Coronary artery (tissue), 2 donors: Measurements from ENCODE around the gene NCKAP5.

Experiments
- DNase-seq: peaks from one replicate; pipeline ENCODE4 v3.0.0-alpha.2; 2017; ENCODE audit warnings: low spot score
- H3K27ac ChIP-seq, 2 donors: fragments of 200-600 bp; sonication (generic); one replicate each; pipeline ENCODE4 v1.5.1; 2016 to 2019
- H3K4me3 ChIP-seq: fragments of 200-600 bp; sonication (generic); 2 replicates; pipeline ENCODE4 v1.5.1; 2016; ENCODE audit warnings: mild to moderate bottlenecking, moderate library complexity
- TF ChIP-seq, protein P1 (sequence below): fragments of 200-600 bp; sonication (generic); IDR thresholded peaks from one replicate; pipeline ENCODE4 v1.5.1; 2019; ENCODE audit warnings: antibody characterized with exemption

Gene NCKAP5

GRCh38 chr2:133508546-133509165, 59.6 kb downstream of the NCKAP5 start:
- Histone ChIP-seq H3K27ac (no peak overlapping the region), H3K4me3 (no peak overlapping the region)
- DNase-seq: no peak
- TF ChIP-seq, protein P1, sequence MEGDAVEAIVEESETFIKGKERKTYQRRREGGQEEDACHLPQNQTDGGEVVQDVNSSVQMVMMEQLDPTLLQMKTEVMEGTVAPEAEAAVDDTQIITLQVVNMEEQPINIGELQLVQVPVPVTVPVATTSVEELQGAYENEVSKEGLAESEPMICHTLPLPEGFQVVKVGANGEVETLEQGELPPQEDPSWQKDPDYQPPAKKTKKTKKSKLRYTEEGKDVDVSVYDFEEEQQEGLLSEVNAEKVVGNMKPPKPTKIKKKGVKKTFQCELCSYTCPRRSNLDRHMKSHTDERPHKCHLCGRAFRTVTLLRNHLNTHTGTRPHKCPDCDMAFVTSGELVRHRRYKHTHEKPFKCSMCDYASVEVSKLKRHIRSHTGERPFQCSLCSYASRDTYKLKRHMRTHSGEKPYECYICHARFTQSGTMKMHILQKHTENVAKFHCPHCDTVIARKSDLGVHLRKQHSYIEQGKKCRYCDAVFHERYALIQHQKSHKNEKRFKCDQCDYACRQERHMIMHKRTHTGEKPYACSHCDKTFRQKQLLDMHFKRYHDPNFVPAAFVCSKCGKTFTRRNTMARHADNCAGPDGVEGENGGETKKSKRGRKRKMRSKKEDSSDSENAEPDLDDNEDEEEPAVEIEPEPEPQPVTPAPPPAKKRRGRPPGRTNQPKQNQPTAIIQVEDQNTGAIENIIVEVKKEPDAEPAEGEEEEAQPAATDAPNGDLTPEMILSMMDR: no peak

- no peak for DNase-seq
- TF ChIP-seq, protein P1: no peak
- Histone ChIP-seq H3K27ac (no peak overlapping the region), H3K4me3 (no peak overlapping the region)
Measured at GRCh38 chr2:133506996-133507395, 61.3 kb downstream of the NCKAP5 start.

GRCh38 chr2:133504566-133505505, 63.4 kb downstream of the NCKAP5 start:
- DNase-seq: no peak
- H3K27ac ChIP-seq: no peak overlapping the region
- H3K4me3 ChIP-seq: no peak overlapping the region
- TF ChIP-seq, protein P1: no peak

- Histone ChIP-seq H3K27ac (no peak overlapping the region), H3K4me3 (no peak overlapping the region)
- no peak for DNase-seq
- TF ChIP-seq, protein P1: no peak
Measured at GRCh38 chr2:133503927-133504326, 64.3 kb downstream of the NCKAP5 start.

- TF ChIP-seq, protein P1: no peak
- H3K27ac ChIP-seq: no peak overlapping the region
- DNase-seq: no peak
- no peak overlapping the region for H3K4me3 ChIP-seq
Measured at GRCh38 chr2:133503323-133503722, 64.9 kb downstream of the NCKAP5 start.

DNA sequence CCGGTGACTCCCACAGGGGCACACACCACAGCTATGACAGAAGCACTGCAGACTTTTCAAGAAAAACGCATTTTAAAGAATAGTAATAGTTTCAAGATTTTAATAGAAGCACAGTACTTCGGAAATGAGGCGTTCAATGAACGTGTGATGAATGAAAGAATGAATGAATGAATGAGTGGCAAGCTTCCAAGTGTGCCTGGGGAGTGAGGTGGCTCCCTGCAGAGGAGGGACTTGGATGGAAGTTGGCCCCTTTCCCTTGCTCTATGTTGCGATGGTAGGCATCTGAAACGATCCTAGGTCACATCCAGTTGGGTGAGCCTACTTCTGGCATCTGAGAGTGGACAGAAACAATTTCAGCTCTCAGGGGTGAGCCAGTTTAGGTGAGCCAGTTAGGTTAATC, 65.6 kb downstream of the NCKAP5 start:
- TF ChIP-seq, protein P1: no peak
- Histone ChIP-seq H3K4me3 (no peak overlapping the region), H3K27ac (no peak overlapping the region)
- no peak for DNase-seq

DNA sequence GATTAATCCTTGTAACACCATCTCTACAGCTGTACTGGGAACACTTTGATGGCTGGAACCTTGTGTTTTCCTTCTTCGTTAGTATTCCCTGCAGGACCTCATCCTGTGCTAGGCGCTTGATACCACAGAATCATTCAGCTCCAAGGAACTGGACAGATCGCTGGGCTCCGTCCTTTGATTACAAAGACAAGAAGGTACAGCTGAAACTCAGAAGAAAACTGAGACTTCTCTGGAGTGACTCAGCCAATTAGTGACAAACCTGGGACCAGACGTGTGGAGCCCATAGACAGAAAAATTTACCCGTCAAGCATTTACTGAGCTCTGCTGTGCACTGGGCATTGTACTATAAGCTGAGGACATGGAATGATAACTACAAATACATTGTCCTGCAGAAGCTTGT, 67.3 kb downstream of the NCKAP5 start:
- DNase-seq: no peak

More for the DNA sequence above, 67.3 kb downstream of the NCKAP5 start:
- no peak overlapping the region for H3K4me3 ChIP-seq
- TF ChIP-seq, protein P1: no peak
- no peak overlapping the region for H3K27ac ChIP-seq
